ENCODE data around the gene ENPP7.

ENPP7 gene, protein sequence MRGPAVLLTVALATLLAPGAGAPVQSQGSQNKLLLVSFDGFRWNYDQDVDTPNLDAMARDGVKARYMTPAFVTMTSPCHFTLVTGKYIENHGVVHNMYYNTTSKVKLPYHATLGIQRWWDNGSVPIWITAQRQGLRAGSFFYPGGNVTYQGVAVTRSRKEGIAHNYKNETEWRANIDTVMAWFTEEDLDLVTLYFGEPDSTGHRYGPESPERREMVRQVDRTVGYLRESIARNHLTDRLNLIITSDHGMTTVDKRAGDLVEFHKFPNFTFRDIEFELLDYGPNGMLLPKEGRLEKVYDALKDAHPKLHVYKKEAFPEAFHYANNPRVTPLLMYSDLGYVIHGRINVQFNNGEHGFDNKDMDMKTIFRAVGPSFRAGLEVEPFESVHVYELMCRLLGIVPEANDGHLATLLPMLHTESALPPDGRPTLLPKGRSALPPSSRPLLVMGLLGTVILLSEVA

GRCh38 chr17:79730769-79731483 lies at the start of gene ENPP7:
ENPP7 (plus strand) TSS chr17:79730943; CDS start chr17:79731140, 197 bp downstream.
- DNase-seq (ENCODE audit: insufficient read length, low spot score) (no peak), FAIRE-seq (no peak)

DNA sequence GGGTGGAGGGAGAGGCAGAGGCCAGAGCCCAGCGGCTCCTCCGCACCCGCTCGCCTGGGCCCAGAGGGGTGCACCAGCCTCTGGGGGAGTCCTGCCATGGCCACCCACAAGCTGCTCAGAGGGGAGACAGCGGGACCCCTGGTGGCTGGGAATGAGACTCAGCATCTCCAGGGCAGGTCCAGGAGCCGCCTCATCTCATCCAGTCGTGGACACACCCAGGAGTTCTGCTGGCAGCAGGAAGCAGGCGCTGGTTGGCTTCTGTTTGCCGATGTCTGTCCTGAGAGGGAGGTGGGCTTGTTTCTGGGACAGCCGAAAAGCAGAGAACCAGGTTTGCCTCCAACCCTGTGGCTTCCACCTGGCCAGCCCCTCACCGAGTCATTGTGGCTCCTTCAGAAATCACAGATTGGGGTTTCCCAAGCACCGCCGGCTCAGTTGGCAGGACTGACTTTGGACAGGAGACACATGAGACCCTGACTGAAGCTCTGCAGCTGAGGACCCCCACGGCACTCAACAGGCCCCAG lies 49.6 kb upstream of the ENPP7 start:
- FAIRE-seq (no peak), DNase-seq (ENCODE audit: insufficient read length, low spot score) (no peak)

GRCh38 chr17:79681628-79682261 lies 49.0 kb upstream of the ENPP7 start:
- FAIRE-seq (no peak), DNase-seq (ENCODE audit: insufficient read length, low spot score) (no peak)

DNA sequence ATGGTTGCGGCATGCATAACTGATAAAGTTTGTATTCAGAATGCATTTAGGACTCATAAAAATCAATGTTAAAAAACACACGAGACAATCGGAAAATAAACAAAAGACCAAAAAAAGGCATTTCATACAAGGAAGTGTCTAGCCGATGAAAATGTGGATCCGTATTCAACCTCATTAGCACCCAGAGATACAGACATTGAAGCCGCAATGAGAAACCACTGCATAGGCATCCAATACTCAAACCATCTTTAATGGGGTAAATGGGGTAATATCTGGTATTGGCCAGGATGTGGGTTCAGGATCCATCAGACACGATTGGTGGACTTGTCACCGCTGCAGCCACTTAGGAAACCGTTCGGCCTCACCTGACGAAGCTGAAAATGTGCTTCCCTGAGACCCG lies 47.4 kb upstream of the ENPP7 start:
- DNase-seq (ENCODE audit: insufficient read length, low spot score) (no peak), FAIRE-seq (no peak)

- DNase-seq (ENCODE audit: insufficient read length, low spot score): no peak
- FAIRE-seq: no peak
Measured at GRCh38 chr17:79684132-79684985, 46.4 kb upstream of the ENPP7 start.

- DNase-seq (ENCODE audit: insufficient read length, low spot score) (no peak), FAIRE-seq (no peak)
Measured at GRCh38 chr17:79685121-79685520, 45.6 kb upstream of the ENPP7 start.

DNA sequence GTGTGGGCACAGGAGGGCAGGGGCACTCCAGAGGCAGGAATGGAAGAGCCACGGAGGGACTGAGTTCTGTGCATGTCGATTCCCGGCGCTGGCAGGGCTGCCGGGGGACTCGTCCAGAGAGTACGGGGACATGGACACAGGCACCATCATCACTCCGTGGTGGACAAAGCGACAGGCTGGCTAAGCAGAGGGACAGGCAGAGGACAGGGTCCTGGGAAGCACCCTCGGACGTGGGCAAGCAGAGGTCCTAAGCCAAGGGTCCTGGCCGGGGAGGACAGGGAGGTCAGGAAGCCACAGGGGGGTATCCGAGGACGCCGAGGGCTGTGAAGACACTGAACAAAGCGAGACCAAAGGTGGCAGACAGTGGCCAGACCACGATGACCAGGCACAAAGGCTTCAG lies 44.3 kb upstream of the ENPP7 start:
- DNase-seq (ENCODE audit: insufficient read length, low spot score): no peak
- no peak for FAIRE-seq

DNA sequence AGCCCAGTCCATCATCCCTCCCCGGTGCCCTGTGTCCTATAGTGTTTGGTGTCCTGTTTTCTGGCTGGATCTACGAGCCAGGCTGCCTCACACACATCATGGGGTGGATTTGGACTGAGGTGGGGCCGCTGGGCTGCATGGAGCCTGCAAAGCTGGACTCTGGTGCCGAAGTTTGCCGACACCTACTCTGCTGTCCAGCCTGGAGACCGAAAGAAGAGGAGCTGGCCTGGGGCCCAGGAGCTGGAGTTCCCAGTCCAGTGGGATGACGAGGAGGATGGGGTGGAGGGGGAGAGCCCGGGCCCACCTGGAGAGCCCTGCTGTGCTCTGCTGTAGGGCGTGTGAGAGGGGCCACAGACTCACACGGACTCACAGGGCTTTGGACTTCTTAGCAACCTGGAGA lies 40.3 kb upstream of the ENPP7 start:
- no peak for FAIRE-seq
- DNase-seq (ENCODE audit: insufficient read length, low spot score): no peak

GRCh38 chr17:79690988-79691836 lies 39.5 kb upstream of the ENPP7 start:
- DNase-seq (ENCODE audit: insufficient read length, low spot score) (no peak), FAIRE-seq (no peak)

GRCh38 chr17:79691931-79692330 lies 38.8 kb upstream of the ENPP7 start:
- no peak for DNase-seq (ENCODE audit: insufficient read length, low spot score)
- no peak for FAIRE-seq

DNA sequence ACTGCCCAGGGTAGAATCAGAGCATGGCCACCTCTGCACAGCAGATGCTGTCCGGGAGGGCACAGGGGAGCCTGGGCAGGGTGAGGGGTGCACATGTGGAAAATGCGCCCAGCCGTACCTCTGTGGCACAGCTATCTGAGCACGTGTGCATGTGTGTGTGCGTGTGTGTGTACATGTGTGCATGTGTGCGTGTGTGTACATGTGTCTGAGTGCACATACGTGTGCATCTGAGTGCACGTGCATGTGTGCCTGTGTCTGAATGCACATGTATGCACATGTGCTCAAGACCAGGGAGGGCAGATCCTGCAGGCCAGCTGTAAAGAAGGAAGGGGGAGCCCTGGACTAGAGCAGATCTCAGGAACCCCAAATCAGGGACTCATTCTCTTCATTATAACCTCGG lies 37.3 kb upstream of the ENPP7 start:
- no peak for FAIRE-seq
- DNase-seq (ENCODE audit: insufficient read length, low spot score): no peak

- DNase-seq (ENCODE audit: insufficient read length, low spot score) (no peak), FAIRE-seq (no peak)
Measured at GRCh38 chr17:79695293-79695790, 35.4 kb upstream of the ENPP7 start.

DNA sequence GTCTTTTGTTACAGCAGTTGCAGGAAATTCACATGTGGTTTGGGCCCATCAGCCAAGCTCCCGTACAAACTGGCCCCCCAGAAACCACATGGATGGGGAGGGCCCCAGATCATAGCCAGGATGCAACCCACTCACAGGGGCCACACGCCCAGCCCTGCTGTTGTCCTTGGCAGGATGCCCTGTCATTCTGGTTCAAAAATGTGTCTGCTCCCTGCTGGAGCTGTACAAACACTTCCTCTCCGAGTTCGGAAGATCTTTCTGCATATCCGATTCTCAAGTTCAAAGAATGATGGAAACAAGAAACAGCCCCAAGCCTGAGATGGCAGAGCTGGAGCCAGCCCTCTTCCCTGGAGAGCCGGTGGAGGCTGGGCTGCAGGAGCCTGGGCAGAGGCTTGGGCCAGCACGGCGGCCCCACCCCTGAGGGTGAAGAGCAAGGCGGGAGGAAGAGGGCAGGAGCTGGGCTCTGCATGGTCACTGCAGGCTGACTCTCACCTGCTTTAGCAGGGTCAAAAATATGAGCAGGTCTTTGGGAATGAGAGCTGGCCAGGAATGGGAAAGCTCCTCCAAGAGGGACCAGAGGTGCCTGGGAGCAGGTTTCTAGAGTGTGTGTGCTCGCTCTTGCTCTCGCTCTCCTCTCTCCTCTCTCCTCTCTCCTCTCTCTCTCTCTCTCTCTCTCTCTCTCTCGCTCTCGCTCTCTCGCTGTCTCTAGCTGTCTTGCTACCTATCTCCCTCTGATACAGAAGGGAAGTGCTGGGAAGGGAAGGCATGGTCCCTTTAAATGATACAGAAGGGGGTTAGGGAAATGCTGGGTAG lies 34.7 kb upstream of the ENPP7 start:
- no peak for FAIRE-seq
- DNase-seq (ENCODE audit: insufficient read length, low spot score): no peak

DNA sequence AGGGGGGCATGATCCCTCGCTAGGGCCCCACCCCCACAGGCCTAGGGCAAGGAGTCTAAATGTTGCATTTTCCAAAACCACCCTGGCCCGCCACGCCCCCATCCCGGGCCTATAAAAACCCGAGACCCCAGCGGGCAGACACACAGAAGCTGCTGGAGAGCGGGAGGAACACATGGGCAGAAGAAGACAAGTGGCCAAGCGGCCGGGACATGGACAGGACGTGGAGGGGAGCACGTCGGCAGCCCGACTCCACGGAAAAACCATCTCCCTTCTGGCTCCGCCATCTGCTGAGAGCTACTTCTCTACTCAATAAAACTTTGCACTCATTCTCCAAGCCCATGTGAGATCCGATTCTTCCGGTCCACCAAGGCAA lies 34.1 kb upstream of the ENPP7 start:
- no peak for FAIRE-seq
- no peak for DNase-seq (ENCODE audit: insufficient read length, low spot score)

GRCh38 chr17:79698146-79698846 lies 32.4 kb upstream of the ENPP7 start:
- FAIRE-seq: no peak
- DNase-seq (ENCODE audit: insufficient read length, low spot score): no peak

DNA sequence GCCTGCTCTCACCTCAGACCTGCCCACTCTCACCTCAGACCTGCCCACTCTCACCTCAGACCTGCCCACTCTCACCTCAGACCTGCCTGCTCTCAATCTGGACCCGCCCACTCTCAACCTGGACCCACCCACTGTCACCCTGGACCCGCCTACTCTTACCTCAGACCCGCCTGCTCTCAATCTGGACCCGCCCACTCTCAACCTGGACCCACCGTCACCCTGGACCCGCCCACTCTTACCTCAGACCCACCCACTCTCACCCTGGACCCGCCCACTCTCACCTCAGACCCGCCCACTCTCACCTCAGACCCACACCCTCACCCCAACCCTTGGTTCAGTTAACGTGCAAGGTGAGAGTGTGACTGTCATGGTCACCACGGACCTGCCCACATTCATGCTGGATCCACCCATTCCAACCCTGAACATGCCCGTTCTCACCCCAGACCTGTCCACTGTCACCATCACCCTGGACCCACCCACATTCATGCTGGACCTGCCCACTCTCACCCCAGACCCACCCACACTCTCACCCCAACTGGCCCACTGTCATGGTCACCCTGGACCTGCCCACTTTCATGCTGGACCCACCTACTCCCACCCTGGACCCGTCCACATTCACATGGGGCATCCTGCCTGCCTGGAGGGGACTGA lies 31.2 kb upstream of the ENPP7 start:
- FAIRE-seq: peak; percentile 78
- no peak for DNase-seq (ENCODE audit: insufficient read length, low spot score)

- no peak for DNase-seq (ENCODE audit: insufficient read length, low spot score)
Measured at GRCh38 chr17:79700592-79700991, 30.2 kb upstream of the ENPP7 start.

More at GRCh38 chr17:79700592-79700991, 30.2 kb upstream of the ENPP7 start:
- FAIRE-seq: no peak

Measured in HTR-8/SVneo (cell line).